GM12878 (cell line): ENCODE data around the gene HERC4. TPM values are rescaled to one million over a fixed set of nuclear protein-coding genes. Genes with fewer than 3 reads are reported as not detected.

Experiments used
- CBFB ChIP-seq: IDR thresholded peaks from 2 replicates; pipeline ENCODE4 v1.6.1; 2016; ENCODE audit warnings: antibody characterized with exemption, low read depth
- CREB1 ChIP-seq: IDR thresholded peaks from 2 replicates; pipeline ENCODE4 v1.6.1; 2012; ENCODE audit warnings: low read depth, mild to moderate bottlenecking, inconsistent platforms
- CTCF ChIP-seq, 3 experiments: IDR thresholded peaks in 2 of 3; conservative IDR thresholded peaks in 1 of 3; 2 replicates each; pipeline ENCODE4 v1.5.1; 2011; ENCODE audit warnings: low read depth in 3 of 3, low read length in 3 of 3, mild to moderate bottlenecking in 3 of 3, control low read depth in 2 of 3, moderate library complexity in 2 of 3, inconsistent platforms in 1 of 3, mixed read lengths in 1 of 3; ENCODE audit not compliant: control insufficient read depth in 2 of 3, insufficient read depth in 1 of 3; ENCODE audit errors: extremely low read depth in 1 of 3
- DPF2 ChIP-seq: fragments of 450-650 bp; IDR thresholded peaks from 2 replicates; pipeline ENCODE4 v1.6.1; 2017; ENCODE audit warnings: mild to moderate bottlenecking
- ELK1 ChIP-seq: IDR thresholded peaks from 2 replicates; pipeline ENCODE4 v1.6.1; 2012; ENCODE audit warnings: low read depth, low read length, improper control_type of control experiment
- EP300 ChIP-seq, 2 experiments: fragments of 150-350 bp in 1 of 2; IDR thresholded peaks; 2 replicates each; pipeline ENCODE4 v1.6.1; 2011 to 2012; ENCODE audit warnings: low read depth in 2 of 2, low read length in 2 of 2, borderline replicate concordance in 1 of 2, improper control_type of control experiment in 1 of 2, inconsistent platforms in 1 of 2; ENCODE audit not compliant: control insufficient read depth in 1 of 2
- IKZF1 ChIP-seq: fragments of 450-650 bp; conservative IDR thresholded peaks from 2 replicates; pipeline ENCODE4 v1.6.1; 2017; ENCODE audit warnings: antibody characterized with exemption, mild to moderate bottlenecking
- IRF4 ChIP-seq: IDR thresholded peaks from 2 replicates; pipeline ENCODE4 v1.6.1; 2011; ENCODE audit warnings: low read depth, low read length
- KLF5 ChIP-seq: fragments of 450-650 bp; IDR thresholded peaks from 2 replicates; pipeline ENCODE4 v1.6.1; 2014; ENCODE audit warnings: mild to moderate bottlenecking; ENCODE audit not compliant: partially characterized antibody
- MYC ChIP-seq: IDR thresholded peaks from 2 replicates; pipeline ENCODE4 v1.6.1; 2011; ENCODE audit warnings: mild to moderate bottlenecking, low read length, moderate library complexity, inconsistent platforms; ENCODE audit not compliant: insufficient read depth, insufficient replicate concordance, insufficient read length, severe bottlenecking
- NBN ChIP-seq: fragments of 450-650 bp; IDR thresholded peaks from 2 replicates; pipeline ENCODE4 v1.6.1; 2016
- NR2C1 ChIP-seq: fragments of 450-650 bp; IDR thresholded peaks from 2 replicates; pipeline ENCODE4 v1.6.1; 2017; ENCODE audit warnings: antibody characterized with exemption, mild to moderate bottlenecking, moderate library complexity
- RAD51 ChIP-seq: fragments of 450-650 bp; IDR thresholded peaks from 2 replicates; pipeline ENCODE4 v1.6.1; 2016; ENCODE audit warnings: moderate library complexity, mild to moderate bottlenecking, inconsistent platforms
- RBBP5 ChIP-seq: fragments of 200-600 bp; sonication (generic); conservative IDR thresholded peaks from 2 replicates; pipeline ENCODE4 v1.6.1; 2016
- SIN3A ChIP-seq: IDR thresholded peaks from 2 replicates; pipeline ENCODE4 v1.6.1; 2012; ENCODE audit warnings: low read depth, low read length, improper control_type of control experiment
- SKIL ChIP-seq: fragments of 450-650 bp; IDR thresholded peaks from 2 replicates; pipeline ENCODE4 v1.6.1; 2017; ENCODE audit warnings: mild to moderate bottlenecking, low read depth, inconsistent platforms; ENCODE audit not compliant: poor library complexity, severe bottlenecking
- TBL1XR1 ChIP-seq: IDR thresholded peaks from 2 replicates; pipeline ENCODE4 v1.6.1; 2012; ENCODE audit warnings: low read depth, low read length, improper control_type of control experiment
- TCF3 ChIP-seq: IDR thresholded peaks from 2 replicates; pipeline ENCODE4 v1.6.1; 2012; ENCODE audit warnings: low read depth, mild to moderate bottlenecking, low read length, borderline replicate concordance; ENCODE audit not compliant: insufficient read depth
- YY1 ChIP-seq: IDR thresholded peaks from 2 replicates; pipeline ENCODE4 v1.6.1; 2011; ENCODE audit warnings: low read depth, mild to moderate bottlenecking, low read length
- ZBTB4 ChIP-seq: fragments of 450-650 bp; formaldehyde crosslinking; IDR thresholded peaks from 2 replicates; pipeline ENCODE4 v1.4.0; 2022; ENCODE audit warnings: mild to moderate bottlenecking, moderate library complexity
- ZNF207 ChIP-seq: fragments of 450-650 bp; IDR thresholded peaks from 2 replicates; pipeline ENCODE4 v1.6.1; 2014; ENCODE audit warnings: antibody characterized with exemption, mild to moderate bottlenecking, borderline replicate concordance
- ZNF622 ChIP-seq: fragments of 450-650 bp; IDR thresholded peaks from 2 replicates; pipeline ENCODE4 v1.6.1; 2017; ENCODE audit warnings: mild to moderate bottlenecking, inconsistent platforms
- polyA plus RNA-seq, 11 experiments: library from polyadenylated mRNA; depleted of rRNA in 4 of 11; unstranded in 6 of 11; stranded (reverse) in 5 of 11; fragments of >200 nt; fragmentation: Nextera tagmentation in 4 of 11; fragmentation: Illumina TruSeq in 1 of 11; extraction: Ambion mirVana in 4 of 11; extraction: Trizol in 1 of 11; gene quantifications; 1 replicate in 1 of 11; 2 replicates in 10 of 11; pipeline versions ENCODE4 v1.2.1 to v1.2.3, GENCODE V29; 2011 to 2016; ENCODE audit warnings: inconsistent platforms in 2 of 11, missing spikeins in 2 of 11, low read depth in 1 of 11
- total RNA-seq, 4 experiments: library from RNA; depleted of rRNA in 3 of 4; stranded (reverse); fragments of >200 nt in 3 of 4; fragmentation: Illumina TruSeq in 1 of 4; extraction: Trizol in 1 of 4; gene quantifications; 2 replicates each; pipeline versions ENCODE4 v1.2.1 to v1.2.3, GENCODE V29; 2013 to 2021

Gene HERC4
- total and polyA plus RNA-seq, 10 of the 15 experiments (the other 5 are each of a cell fraction or from before 2014, with no cell fraction given) = 9.7 to 36.8 (median 23.4) TPM

GRCh38 chr10:68074775-68075549 lies at the start of gene HERC4 (continued):
- no peak for TF ChIP-seq CTCF (IDR thresholded peaks at IDR 0.05 in 2 of 3, conservative IDR thresholded peaks at IDR 0.05 in 1 of 3; ENCODE audit: control insufficient read depth in 2 of 3, extremely low read depth in 1 of 3, insufficient read depth in 1 of 3, low read depth in 3 of 3, low read length in 3 of 3)
- TF ChIP-seq IKZF1 = peak; percentile 85
- TF ChIP-seq EP300 (IDR thresholded peaks at IDR 0.05; ENCODE audit: borderline replicate concordance in 1 of 2, control insufficient read depth in 1 of 2, low read depth in 2 of 2, low read length in 2 of 2) = no peak
- TF ChIP-seq DPF2 = peak; percentile 82
- no peak for TF ChIP-seq RAD51
- peak; percentile 31; the same call in 1 of the 2 replicates for TF ChIP-seq TBL1XR1
- TF ChIP-seq IRF4 = no peak
- TF ChIP-seq NBN = peak; percentile 95
- TF ChIP-seq MYC = no peak
- no peak for TF ChIP-seq ZNF622
- TF ChIP-seq NR2C1 = peak; percentile 10; the same call in 1 of the 2 replicates
- no peak for TF ChIP-seq ZBTB4
- TF ChIP-seq CBFB = peak; percentile 68
- no peak for TF ChIP-seq RBBP5
- TF ChIP-seq SKIL = no peak
- peak; percentile 76; the same call in 1 of the 2 replicates for TF ChIP-seq SIN3A
- TF ChIP-seq ELK1 = peak; percentile 82
- peak; percentile 40 for TF ChIP-seq KLF5
- TF ChIP-seq CREB1 = peak; percentile 41; the same call in 1 of the 2 replicates
- TF ChIP-seq YY1 = no peak; the same call in 1 of the 2 replicates
- 0 out of 2 replicates have a peak, but pooled peaks have one; percentile 18 for TF ChIP-seq TCF3
- TF ChIP-seq ZNF207 = peak; percentile 70; the same call in 1 of the 2 replicates
